Mesenteric fat pad (tissue), 1 donor: ENCODE data around the gene NFKBIB. TPM values are rescaled to one million over a fixed set of nuclear protein-coding genes. Genes with fewer than 3 reads are reported as not detected.

Experiments
- DNase-seq: peaks from one replicate; pipeline ENCODE4 v3.0.0-alpha.2; 2020; ENCODE audit warnings: low spot score
- total RNA-seq: library from RNA; stranded (reverse); fragmentation: NEBNext Ultra II Directional; extraction: Animal tissue kit (Norgen Biotek cat#: 25700); gene quantifications from one replicate; pipeline ENCODE4 v1.2.1, GENCODE V29; 2021
- donor health status: DM: yes; HTN: yes; CAD: no.

Gene NFKBIB
- total RNA-seq, 1 donor from 2014 or later = 24.2 TPM

DNA sequence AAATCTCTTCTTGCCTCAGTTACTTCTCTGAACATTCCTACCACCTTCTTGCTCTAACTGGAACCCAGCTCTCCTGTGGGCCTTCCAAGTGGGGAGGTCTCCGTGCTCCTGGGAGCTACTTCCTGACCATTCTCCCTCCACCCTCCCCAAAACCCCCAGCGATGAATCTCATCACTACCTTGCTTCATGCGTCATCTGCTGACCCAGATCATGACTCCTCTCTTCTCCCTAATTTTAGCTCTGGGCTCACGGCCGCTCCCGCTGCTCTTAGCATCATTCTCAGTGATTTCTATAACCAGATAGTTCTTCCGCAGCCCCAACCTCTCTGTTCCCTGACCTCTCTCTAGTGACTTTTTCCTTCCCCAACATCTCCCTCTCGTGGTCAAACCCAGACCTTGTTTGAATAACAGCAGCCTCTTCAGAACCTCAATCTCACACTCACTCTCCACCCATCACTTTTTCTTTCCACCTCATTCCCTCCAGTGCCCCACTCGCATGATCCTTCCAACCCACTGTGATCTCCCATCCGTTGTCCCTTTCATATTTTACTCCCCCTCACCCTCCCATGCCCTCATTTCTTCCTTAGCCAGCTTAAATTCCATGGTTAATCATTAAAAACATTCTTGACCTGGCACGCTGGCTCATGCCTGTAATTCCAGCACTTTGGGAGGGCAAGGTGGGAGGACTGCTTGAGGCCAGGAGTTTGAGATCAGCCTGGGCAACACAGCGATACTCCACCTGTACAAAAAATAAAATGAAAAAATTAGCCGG lies 52.8 kb downstream of the NFKBIB start:
- DNase-seq = no peak

DNA sequence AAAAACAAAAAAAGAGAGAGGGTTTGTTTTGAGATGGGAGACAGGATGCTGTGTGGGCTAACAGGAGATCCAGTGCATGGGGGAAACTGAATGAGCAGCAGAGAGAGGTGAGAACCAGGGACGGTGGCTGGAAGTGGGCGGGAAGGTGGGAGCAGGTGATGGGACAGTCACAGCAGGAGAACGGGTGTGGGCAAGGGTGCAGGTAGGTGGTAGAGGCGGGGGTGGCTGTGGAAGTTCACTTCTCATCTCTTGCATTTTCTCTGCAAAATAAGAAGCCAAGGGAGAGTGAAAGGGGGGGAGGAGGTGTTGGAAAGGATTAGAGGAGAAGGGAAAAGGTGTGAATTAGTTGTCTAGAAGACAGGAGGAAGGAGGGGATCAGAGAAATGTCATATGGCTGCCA lies 53.9 kb downstream of the NFKBIB start:
- no peak for DNase-seq

DNA sequence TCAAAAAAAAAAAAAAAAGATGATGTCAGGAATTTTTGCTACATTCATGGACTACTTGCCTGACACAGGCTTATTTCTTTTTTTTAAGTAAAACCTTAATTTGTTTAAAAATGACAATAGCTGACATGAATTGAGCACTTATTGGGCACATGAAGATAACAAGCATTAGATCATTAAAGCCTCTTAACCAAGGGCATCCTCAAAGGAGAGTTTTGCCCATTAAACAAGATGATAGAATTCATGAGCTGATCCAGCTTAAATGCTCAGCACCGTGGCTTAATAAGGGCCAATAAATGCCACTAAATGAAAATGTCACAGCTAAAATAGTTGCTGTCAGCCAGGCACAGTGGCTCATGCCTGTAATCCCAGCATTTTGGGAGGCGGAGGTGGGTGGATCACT lies 56.5 kb downstream of the NFKBIB start:
- no peak for DNase-seq

DNA sequence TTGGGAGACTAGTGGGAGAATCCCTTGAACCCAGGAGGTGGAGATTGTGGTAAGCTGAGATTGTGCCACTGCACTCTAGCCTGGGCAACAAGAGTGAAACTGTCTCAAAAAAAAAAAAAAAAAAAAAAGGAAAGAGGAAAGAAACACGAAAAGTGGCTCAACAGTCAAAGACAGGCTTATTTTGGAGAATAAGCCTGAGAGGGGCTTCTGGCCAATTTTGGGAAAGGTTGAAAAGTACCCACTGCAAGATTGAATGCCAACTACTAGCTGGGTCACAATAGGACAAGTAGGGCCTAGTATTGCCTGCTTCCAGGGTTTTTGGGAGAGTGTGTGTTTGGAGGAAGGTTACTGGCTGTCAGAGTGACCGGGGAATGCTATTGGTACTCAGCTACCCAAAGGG lies 58.5 kb downstream of the NFKBIB start:
- no peak for DNase-seq

Other genes with a start within 250 kb of the NFKBIB start
- 1.3 TPM for gene CAPN12, start 155.5 kb upstream of the NFKBIB start, total RNA-seq
- not detected for gene LGALS7, start 126.5 kb upstream of the NFKBIB start, total RNA-seq
- not detected for gene LGALS7B, start 110.8 kb upstream of the NFKBIB start, total RNA-seq
- gene LGALS4, start 87.0 kb upstream of the NFKBIB start, total RNA-seq = 3.5 TPM
- 302 TPM for gene ECH1, start 68.2 kb upstream of the NFKBIB start, total RNA-seq
- 231 TPM for gene HNRNPL, start 50.0 kb upstream of the NFKBIB start, total RNA-seq
- gene RINL, start 21.7 kb upstream of the NFKBIB start, total RNA-seq = 8.9 TPM
- 60.2 TPM for gene SIRT2, start 351 bp upstream of the NFKBIB start, total RNA-seq
- gene CCER2, start 12.2 kb downstream of the NFKBIB start, total RNA-seq = not detected
- 14.0 TPM for gene SARS2, start 30.8 kb downstream of the NFKBIB start, total RNA-seq
- 38.6 TPM for gene MRPS12, start 31.0 kb downstream of the NFKBIB start, total RNA-seq
- 28.4 TPM for gene FBXO17, start 75.8 kb downstream of the NFKBIB start, total RNA-seq
- gene FBXO27, start 132.6 kb downstream of the NFKBIB start, total RNA-seq = 21.7 TPM
- gene ACP7, start 184.4 kb downstream of the NFKBIB start, total RNA-seq = not detected
- gene PAK4, start 225.8 kb downstream of the NFKBIB start, total RNA-seq = 18.0 TPM